ENCODE results near the gene ITGB7. TPM values are rescaled to one million over a fixed set of nuclear protein-coding genes. Genes with fewer than 3 reads are reported as not detected.

The ITGB7 gene
- total RNA-seq, 4 donors from 2014 or later = 2.9 to 29.1 (median 6.8) TPM

GRCh38 chr12:53200458-53201176 lies 6.4 kb downstream of the ITGB7 start:
- peaks cover 8% of the 10 kb centered on the region for H3K4me1 ChIP-seq
- H3K27ac ChIP-seq = no peak overlapping the region
- no peak overlapping the region for H3K4me3 ChIP-seq
- no peaks in the 10 kb centered on the region for H3K9me3 ChIP-seq
- no peak for TF ChIP-seq EP300 (IDR thresholded peaks at IDR 0.05)
- TF ChIP-seq CTCF (IDR thresholded peaks at IDR 0.05) = no peak
- no peak for TF ChIP-seq POLR2A (IDR thresholded peaks at IDR 0.05)
- TF ChIP-seq POLR2AphosphoS5 (IDR thresholded peaks at IDR 0.05) = no peak
- DNase-seq (ENCODE audit: low spot score in 2 of 2) = no peak
- no peaks in the 10 kb centered on the region for H3K36me3 ChIP-seq
- H3K27me3 ChIP-seq = no peaks in the 10 kb centered on the region
- WGBS = 76% methylated on average over 10 of the region's 10 CpGs

GRCh38 chr12:53200107-53200457 lies 7.0 kb downstream of the ITGB7 start:
- 100% methylated on average over 2 of the region's 2 CpGs for WGBS
- Histone ChIP-seq H3K36me3 (no peaks in the 10 kb centered on the region), H3K9me3 (no peaks in the 10 kb centered on the region), H3K27me3 (no peaks in the 10 kb centered on the region), H3K27ac (no peak overlapping the region), H3K4me3 (no peak overlapping the region), H3K4me1 (peaks cover 8% of the 10 kb centered on the region)
- TF ChIP-seq POLR2A (IDR thresholded peaks at IDR 0.05) (no peak), EP300 (IDR thresholded peaks at IDR 0.05) (no peak), CTCF (IDR thresholded peaks at IDR 0.05) (no peak), POLR2AphosphoS5 (IDR thresholded peaks at IDR 0.05) (no peak)
- no peak for DNase-seq (ENCODE audit: low spot score in 2 of 2)

GRCh38 chr12:53199700-53200099 lies 7.4 kb downstream of the ITGB7 start:
- no peak for DNase-seq (ENCODE audit: low spot score in 2 of 2)
- no peak for TF ChIP-seq POLR2AphosphoS5 (IDR thresholded peaks at IDR 0.05)
- no peak for TF ChIP-seq CTCF (IDR thresholded peaks at IDR 0.05)
- TF ChIP-seq EP300 (IDR thresholded peaks at IDR 0.05) = no peak
- TF ChIP-seq POLR2A (IDR thresholded peaks at IDR 0.05) = no peak
- WGBS = 100% methylated on average over 3 of the region's 3 CpGs

GRCh38 chr12:53198486-53199110 lies 8.5 kb downstream of the ITGB7 start:
- Histone ChIP-seq H3K36me3 (no peaks in the 10 kb centered on the region), H3K9me3 (no peaks in the 10 kb centered on the region), H3K27me3 (no peaks in the 10 kb centered on the region), H3K4me1 (peaks cover 8% of the 10 kb centered on the region), H3K4me3 (no peak overlapping the region), H3K27ac (no peak overlapping the region)
- DNase-seq (ENCODE audit: low spot score in 2 of 2) = peak in 1 of 2 donors; percentile 62
- 91% methylated on average over 5 of the region's 5 CpGs for WGBS
- TF ChIP-seq EP300 (IDR thresholded peaks at IDR 0.05) (no peak), POLR2A (IDR thresholded peaks at IDR 0.05) (no peak), POLR2AphosphoS5 (IDR thresholded peaks at IDR 0.05) (no peak), CTCF (IDR thresholded peaks at IDR 0.05) (no peak)

More at GRCh38 chr12:53199700-53200099, 7.4 kb downstream of the ITGB7 start:
- Histone ChIP-seq H3K27me3 (no peaks in the 10 kb centered on the region), H3K9me3 (no peaks in the 10 kb centered on the region), H3K4me3 (no peak overlapping the region), H3K36me3 (no peaks in the 10 kb centered on the region), H3K27ac (no peak overlapping the region), H3K4me1 (peaks cover 8% of the 10 kb centered on the region)

GRCh38 chr12:53197011-53197640 lies 9.9 kb downstream of the ITGB7 start:
- TF ChIP-seq POLR2AphosphoS5 (IDR thresholded peaks at IDR 0.05) (no peak), EP300 (IDR thresholded peaks at IDR 0.05) (no peak), CTCF (IDR thresholded peaks at IDR 0.05) (no peak), POLR2A (IDR thresholded peaks at IDR 0.05) (no peak)
- H3K4me3 ChIP-seq = peak overlapping the region; percentile 36
- peaks cover 1% of the 10 kb centered on the region for H3K36me3 ChIP-seq
- no peaks in the 10 kb centered on the region for H3K9me3 ChIP-seq
- H3K27me3 ChIP-seq = no peaks in the 10 kb centered on the region
- peaks cover 8% of the 10 kb centered on the region for H3K4me1 ChIP-seq
- no peak overlapping the region for H3K27ac ChIP-seq
- peak in 1 of 2 donors; percentile 63 for DNase-seq (ENCODE audit: low spot score in 2 of 2)
- 82% methylated on average over 9 of the region's 19 CpGs for WGBS
